WTC11 (cell line): ENCODE results near the gene SNHG17. TPM values are rescaled to one million over a fixed set of nuclear protein-coding genes. Genes with fewer than 3 reads are reported as not detected.

ENCODE experiments used
- ATAC-seq: fragments of 200-7000 bp; cut with Tn5 transposase; 2 replicates; pipeline ENCODE4 v1.10.0; 2021; ENCODE audit warnings: mild to moderate bottlenecking, moderate library complexity
- CTCF ChIA-PET: fragments of 300-600 bp; sonication (Branson Sonifier 250); formaldehyde crosslinking; loops from one replicate; lab custom pipeline; 2021; ENCODE audit warnings: antibody characterized with exemption; lab: Charles Lee
- POLR2A ChIA-PET: fragments of 350-600 bp; sonication (Branson Sonifier 250); formaldehyde crosslinking; loops from one replicate; lab custom pipeline; 2021; ENCODE audit warnings: antibody characterized with exemption; lab: Charles Lee
- DNase-seq: peaks from one replicate; pipeline ENCODE4 v3.0.0; 2021; ENCODE audit warnings: low spot score
- H3K27ac Mint-ChIP-seq: 2 replicates; pipeline ENCODE4 v1.8.0; 2021; ENCODE audit warnings: mixed read lengths
- H3K27me3 Mint-ChIP-seq: 2 replicates; pipeline ENCODE4 v1.8.0; 2021; ENCODE audit warnings: low read depth, mild to moderate bottlenecking, moderate library complexity, mixed read lengths
- H3K36me3 Mint-ChIP-seq: 2 replicates; pipeline ENCODE4 v1.8.0; 2021; ENCODE audit warnings: mixed read lengths
- H3K4me1 Mint-ChIP-seq: 2 replicates; pipeline ENCODE4 v1.8.0; 2022; ENCODE audit warnings: mixed read lengths
- H3K4me3 Mint-ChIP-seq: 2 replicates; pipeline ENCODE4 v1.8.0; 2021; ENCODE audit warnings: mild to moderate bottlenecking, moderate library complexity, mixed read lengths
- H3K9me3 Mint-ChIP-seq: 2 replicates; pipeline ENCODE4 v1.8.0; 2021; ENCODE audit warnings: mixed read lengths
- ATF1 ChIP-seq: sonication (generic); formaldehyde crosslinking; IDR thresholded peaks from 2 replicates; pipeline ENCODE4 v1.8.1; 2023; ENCODE audit warnings: mild to moderate bottlenecking, moderate library complexity, missing genetic modification reagents
- FOXP1 ChIP-seq: sonication (generic); formaldehyde crosslinking; IDR thresholded peaks from 2 replicates; pipeline ENCODE4 v1.8.0; 2022; ENCODE audit warnings: missing genetic modification reagents, mild to moderate bottlenecking, moderate library complexity, borderline replicate concordance
- NFYB ChIP-seq: sonication (generic); formaldehyde crosslinking; conservative IDR thresholded peaks from 2 replicates; pipeline ENCODE4 v1.8.0; 2022; ENCODE audit warnings: low read depth, missing genetic modification reagents
- NR3C1 ChIP-seq: sonication (generic); formaldehyde crosslinking; conservative IDR thresholded peaks from 2 replicates; pipeline ENCODE4 v1.8.1; 2023; ENCODE audit warnings: low read depth, mild to moderate bottlenecking, missing genetic modification reagents
- RELA ChIP-seq: sonication (generic); formaldehyde crosslinking; IDR thresholded peaks from 2 replicates; pipeline ENCODE4 v1.8.1; 2022; ENCODE audit warnings: missing genetic modification reagents, mild to moderate bottlenecking, borderline replicate concordance
- SMAD4 ChIP-seq: sonication (generic); formaldehyde crosslinking; IDR thresholded peaks from 2 replicates; pipeline ENCODE4 v1.8.0; 2022; ENCODE audit warnings: mild to moderate bottlenecking, missing genetic modification reagents
- TCF7 ChIP-seq: sonication (generic); formaldehyde crosslinking; IDR thresholded peaks from 2 replicates; pipeline ENCODE4 v1.8.0; 2022; ENCODE audit warnings: mild to moderate bottlenecking, low read depth, missing genetic modification reagents, moderate library complexity
- TEAD1 ChIP-seq: sonication (generic); formaldehyde crosslinking; IDR thresholded peaks from 2 replicates; pipeline ENCODE4 v1.8.0; 2022; ENCODE audit warnings: mild to moderate bottlenecking, missing genetic modification reagents
- ZNF219 ChIP-seq: sonication (generic); formaldehyde crosslinking; IDR thresholded peaks from 2 replicates; pipeline ENCODE4 v1.8.0; 2023; ENCODE audit warnings: missing genetic modification reagents, mild to moderate bottlenecking, borderline replicate concordance
- ZNF671 ChIP-seq: fragments of 250-450 bp; sonication (Bioruptor Pico); IDR thresholded peaks from 2 replicates; pipeline ENCODE4 v1.8.0; 2021; ENCODE audit warnings: mild to moderate bottlenecking
- total RNA-seq: library from RNA; stranded (reverse); gene quantifications from 3 replicates; pipeline ENCODE4 v1.2.3, GENCODE V29; 2021
- TF ChIP-seq, protein P1 (sequence below): sonication (generic); formaldehyde crosslinking; IDR thresholded peaks from 2 replicates; pipeline ENCODE4 v1.8.0; 2023; ENCODE audit warnings: missing genetic modification reagents
- TF ChIP-seq, protein P2 (sequence below): sonication (generic); formaldehyde crosslinking; IDR thresholded peaks from 2 replicates; pipeline ENCODE4 v1.8.0; 2023; ENCODE audit warnings: mild to moderate bottlenecking, missing genetic modification reagents
- TF ChIP-seq, protein P3 (sequence below): sonication (generic); formaldehyde crosslinking; IDR thresholded peaks from 2 replicates; pipeline ENCODE4 v1.8.0; 2022; ENCODE audit warnings: missing genetic modification reagents
- TF ChIP-seq, protein P4 (sequence below): sonication (generic); formaldehyde crosslinking; IDR thresholded peaks from 2 replicates; pipeline ENCODE4 v1.8.1; 2022; ENCODE audit warnings: missing genetic modification reagents, borderline replicate concordance
- TF ChIP-seq, protein P5 (sequence below): fragments of 200-600 bp; IDR thresholded peaks from 2 replicates; pipeline ENCODE4 v1.8.0; 2022; ENCODE audit warnings: antibody characterized with exemption

The SNHG17 gene
- total RNA-seq, 1 experiment from 2014 or later: 71.6 TPM

DNA sequence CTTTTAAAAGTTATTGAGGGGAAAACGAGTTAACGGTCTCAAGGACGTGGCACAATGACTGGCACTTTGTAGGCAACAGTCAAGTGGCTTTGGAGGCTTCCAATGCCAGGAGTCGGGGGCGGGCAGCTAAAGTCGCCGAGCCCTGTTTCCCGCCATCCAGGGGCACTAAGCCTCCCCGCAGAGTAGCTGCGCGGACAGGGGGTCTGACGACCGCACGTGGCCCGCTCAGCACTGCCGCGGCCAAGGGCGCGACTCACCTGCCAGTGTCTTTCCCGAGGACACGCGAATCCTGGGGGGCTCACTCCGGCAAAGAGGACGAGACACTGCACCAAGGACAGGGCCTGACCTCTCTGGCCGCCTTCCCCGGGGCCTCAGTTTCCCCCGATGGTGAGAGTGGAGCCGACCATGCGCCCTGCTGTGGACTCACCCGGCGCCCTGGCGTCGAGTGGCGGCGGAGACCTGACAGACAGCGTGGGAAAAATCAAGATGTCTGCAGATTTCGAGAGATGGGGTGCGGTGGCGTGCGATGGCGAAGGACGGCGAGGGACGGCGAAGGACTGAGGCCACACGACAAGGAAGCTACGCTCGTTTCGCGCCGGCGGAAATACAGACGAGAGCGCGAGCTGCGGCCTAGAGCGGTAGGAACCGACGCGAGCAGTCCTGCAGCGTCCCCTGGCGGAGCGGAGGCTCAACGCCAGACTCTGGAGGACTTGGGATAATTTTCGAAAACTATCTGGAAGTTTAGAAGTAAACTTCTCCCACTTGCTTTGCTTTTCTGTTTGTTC, at the start of gene SNHG17 (continued):
- TF ChIP-seq, protein P1, sequence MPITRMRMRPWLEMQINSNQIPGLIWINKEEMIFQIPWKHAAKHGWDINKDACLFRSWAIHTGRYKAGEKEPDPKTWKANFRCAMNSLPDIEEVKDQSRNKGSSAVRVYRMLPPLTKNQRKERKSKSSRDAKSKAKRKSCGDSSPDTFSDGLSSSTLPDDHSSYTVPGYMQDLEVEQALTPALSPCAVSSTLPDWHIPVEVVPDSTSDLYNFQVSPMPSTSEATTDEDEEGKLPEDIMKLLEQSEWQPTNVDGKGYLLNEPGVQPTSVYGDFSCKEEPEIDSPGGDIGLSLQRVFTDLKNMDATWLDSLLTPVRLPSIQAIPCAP (CRISPR knock-in tag): peak; percentile 90

DNA sequence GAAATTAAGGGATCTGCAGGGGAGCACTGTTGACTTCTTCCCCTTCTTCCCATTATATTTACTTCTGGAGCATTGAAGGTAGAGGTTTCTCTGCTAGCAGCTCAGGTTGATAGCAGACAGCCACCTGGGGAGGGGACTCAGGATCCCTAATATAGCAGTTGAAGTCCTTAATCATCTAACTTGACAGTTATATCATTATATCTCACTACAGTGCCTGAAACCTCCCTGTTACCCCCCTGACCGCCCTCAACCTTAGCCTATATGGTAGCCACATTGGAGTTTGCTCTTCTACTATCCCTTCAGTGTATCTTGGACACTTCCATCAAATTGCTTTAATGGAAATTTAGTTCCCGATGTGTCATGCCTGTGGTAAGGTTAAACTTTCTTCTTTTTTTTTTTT, 44.5 kb upstream of the SNHG17 start:
- Mint-ChIP-seq H3K27me3 (no peaks in the 10 kb centered on the region), H3K4me1 (peaks cover 2% of the 10 kb centered on the region), H3K36me3 (no peaks in the 10 kb centered on the region), H3K9me3 (no peaks in the 10 kb centered on the region), H3K27ac (no peak overlapping the region), H3K4me3 (no peak overlapping the region)
- ATAC-seq (no peak), DNase-seq (no peak)
- ChIA-PET CTCF (no interaction called here), POLR2A (no interaction called here)
- TF ChIP-seq TCF7 (CRISPR knock-in tag) (no peak), NR3C1 (CRISPR knock-in tag) (no peak), ZNF219 (no peak), ATF1 (CRISPR knock-in tag) (no peak), FOXP1 (CRISPR knock-in tag) (no peak), RELA (CRISPR knock-in tag) (no peak), TEAD1 (no peak), ZNF671 (no peak), NFYB (CRISPR knock-in tag) (no peak), SMAD4 (CRISPR knock-in tag) (no peak)
- TF ChIP-seq, protein P2, sequence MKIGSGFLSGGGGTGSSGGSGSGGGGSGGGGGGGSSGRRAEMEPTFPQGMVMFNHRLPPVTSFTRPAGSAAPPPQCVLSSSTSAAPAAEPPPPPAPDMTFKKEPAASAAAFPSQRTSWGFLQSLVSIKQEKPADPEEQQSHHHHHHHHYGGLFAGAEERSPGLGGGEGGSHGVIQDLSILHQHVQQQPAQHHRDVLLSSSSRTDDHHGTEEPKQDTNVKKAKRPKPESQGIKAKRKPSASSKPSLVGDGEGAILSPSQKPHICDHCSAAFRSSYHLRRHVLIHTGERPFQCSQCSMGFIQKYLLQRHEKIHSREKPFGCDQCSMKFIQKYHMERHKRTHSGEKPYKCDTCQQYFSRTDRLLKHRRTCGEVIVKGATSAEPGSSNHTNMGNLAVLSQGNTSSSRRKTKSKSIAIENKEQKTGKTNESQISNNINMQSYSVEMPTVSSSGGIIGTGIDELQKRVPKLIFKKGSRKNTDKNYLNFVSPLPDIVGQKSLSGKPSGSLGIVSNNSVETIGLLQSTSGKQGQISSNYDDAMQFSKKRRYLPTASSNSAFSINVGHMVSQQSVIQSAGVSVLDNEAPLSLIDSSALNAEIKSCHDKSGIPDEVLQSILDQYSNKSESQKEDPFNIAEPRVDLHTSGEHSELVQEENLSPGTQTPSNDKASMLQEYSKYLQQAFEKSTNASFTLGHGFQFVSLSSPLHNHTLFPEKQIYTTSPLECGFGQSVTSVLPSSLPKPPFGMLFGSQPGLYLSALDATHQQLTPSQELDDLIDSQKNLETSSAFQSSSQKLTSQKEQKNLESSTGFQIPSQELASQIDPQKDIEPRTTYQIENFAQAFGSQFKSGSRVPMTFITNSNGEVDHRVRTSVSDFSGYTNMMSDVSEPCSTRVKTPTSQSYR: no peak
- TF ChIP-seq, protein P3, sequence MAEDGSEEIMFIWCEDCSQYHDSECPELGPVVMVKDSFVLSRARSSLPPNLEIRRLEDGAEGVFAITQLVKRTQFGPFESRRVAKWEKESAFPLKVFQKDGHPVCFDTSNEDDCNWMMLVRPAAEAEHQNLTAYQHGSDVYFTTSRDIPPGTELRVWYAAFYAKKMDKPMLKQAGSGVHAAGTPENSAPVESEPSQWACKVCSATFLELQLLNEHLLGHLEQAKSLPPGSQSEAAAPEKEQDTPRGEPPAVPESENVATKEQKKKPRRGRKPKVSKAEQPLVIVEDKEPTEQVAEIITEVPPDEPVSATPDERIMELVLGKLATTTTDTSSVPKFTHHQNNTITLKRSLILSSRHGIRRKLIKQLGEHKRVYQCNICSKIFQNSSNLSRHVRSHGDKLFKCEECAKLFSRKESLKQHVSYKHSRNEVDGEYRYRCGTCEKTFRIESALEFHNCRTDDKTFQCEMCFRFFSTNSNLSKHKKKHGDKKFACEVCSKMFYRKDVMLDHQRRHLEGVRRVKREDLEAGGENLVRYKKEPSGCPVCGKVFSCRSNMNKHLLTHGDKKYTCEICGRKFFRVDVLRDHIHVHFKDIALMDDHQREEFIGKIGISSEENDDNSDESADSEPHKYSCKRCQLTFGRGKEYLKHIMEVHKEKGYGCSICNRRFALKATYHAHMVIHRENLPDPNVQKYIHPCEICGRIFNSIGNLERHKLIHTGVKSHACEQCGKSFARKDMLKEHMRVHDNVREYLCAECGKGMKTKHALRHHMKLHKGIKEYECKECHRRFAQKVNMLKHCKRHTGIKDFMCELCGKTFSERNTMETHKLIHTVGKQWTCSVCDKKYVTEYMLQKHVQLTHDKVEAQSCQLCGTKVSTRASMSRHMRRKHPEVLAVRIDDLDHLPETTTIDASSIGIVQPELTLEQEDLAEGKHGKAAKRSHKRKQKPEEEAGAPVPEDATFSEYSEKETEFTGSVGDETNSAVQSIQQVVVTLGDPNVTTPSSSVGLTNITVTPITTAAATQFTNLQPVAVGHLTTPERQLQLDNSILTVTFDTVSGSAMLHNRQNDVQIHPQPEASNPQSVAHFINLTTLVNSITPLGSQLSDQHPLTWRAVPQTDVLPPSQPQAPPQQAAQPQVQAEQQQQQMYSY (CRISPR knock-in tag): no peak
- TF ChIP-seq, protein P4, sequence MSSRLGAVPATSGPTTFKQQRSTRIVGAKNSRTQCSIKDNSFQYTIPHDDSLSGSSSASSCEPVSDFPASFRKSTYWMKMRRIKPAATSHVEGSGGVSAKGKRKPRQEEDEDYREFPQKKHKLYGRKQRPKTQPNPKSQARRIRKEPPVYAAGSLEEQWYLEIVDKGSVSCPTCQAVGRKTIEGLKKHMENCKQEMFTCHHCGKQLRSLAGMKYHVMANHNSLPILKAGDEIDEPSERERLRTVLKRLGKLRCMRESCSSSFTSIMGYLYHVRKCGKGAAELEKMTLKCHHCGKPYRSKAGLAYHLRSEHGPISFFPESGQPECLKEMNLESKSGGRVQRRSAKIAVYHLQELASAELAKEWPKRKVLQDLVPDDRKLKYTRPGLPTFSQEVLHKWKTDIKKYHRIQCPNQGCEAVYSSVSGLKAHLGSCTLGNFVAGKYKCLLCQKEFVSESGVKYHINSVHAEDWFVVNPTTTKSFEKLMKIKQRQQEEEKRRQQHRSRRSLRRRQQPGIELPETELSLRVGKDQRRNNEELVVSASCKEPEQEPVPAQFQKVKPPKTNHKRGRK: no peak
- TF ChIP-seq, protein P5, sequence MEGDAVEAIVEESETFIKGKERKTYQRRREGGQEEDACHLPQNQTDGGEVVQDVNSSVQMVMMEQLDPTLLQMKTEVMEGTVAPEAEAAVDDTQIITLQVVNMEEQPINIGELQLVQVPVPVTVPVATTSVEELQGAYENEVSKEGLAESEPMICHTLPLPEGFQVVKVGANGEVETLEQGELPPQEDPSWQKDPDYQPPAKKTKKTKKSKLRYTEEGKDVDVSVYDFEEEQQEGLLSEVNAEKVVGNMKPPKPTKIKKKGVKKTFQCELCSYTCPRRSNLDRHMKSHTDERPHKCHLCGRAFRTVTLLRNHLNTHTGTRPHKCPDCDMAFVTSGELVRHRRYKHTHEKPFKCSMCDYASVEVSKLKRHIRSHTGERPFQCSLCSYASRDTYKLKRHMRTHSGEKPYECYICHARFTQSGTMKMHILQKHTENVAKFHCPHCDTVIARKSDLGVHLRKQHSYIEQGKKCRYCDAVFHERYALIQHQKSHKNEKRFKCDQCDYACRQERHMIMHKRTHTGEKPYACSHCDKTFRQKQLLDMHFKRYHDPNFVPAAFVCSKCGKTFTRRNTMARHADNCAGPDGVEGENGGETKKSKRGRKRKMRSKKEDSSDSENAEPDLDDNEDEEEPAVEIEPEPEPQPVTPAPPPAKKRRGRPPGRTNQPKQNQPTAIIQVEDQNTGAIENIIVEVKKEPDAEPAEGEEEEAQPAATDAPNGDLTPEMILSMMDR: no peak
